Heart right ventricle (tissue), 16 donors: ENCODE results near the gene CSNK2A1. TPM values are rescaled to one million over a fixed set of nuclear protein-coding genes. Genes with fewer than 3 reads are reported as not detected.

ENCODE experiments used
- ATAC-seq, 8 donors: fragments of 200-7000 bp; cut with Tn5 transposase; one replicate each; pipeline ENCODE4 v1.9.1; 2020; ENCODE audit warnings: mild to moderate bottlenecking in 8 of 8, moderate library complexity in 8 of 8, moderate number of reproducible peaks in 1 of 8
- DNase-seq, 2 donors: peaks; one replicate each; pipeline ENCODE4 v3.0.0-alpha.2; 2020
- H3K27ac ChIP-seq, 10 donors: fragments of 200-600 bp; sonication (generic) in 2 of 10; one replicate each; pipeline versions ENCODE4 v1.5.0 to v1.8.0; 2020 to 2022; ENCODE audit warnings: mild to moderate bottlenecking in 3 of 10
- H3K27me3 ChIP-seq, 7 donors: fragments of 200-600 bp; one replicate each; pipeline ENCODE4 v1.8.0; 2021 to 2022; ENCODE audit warnings: mild to moderate bottlenecking in 2 of 7
- H3K36me3 ChIP-seq, 9 donors: fragments of 200-600 bp; sonication (generic) in 1 of 9; one replicate each; pipeline versions ENCODE4 v1.5.0 to v1.8.0; 2020 to 2022; ENCODE audit warnings: mild to moderate bottlenecking in 2 of 9
- H3K4me1 ChIP-seq, 9 donors: fragments of 200-600 bp; sonication (generic) in 1 of 9; one replicate each; pipeline versions ENCODE4 v1.5.0 to v1.8.0; 2020 to 2022; ENCODE audit warnings: mild to moderate bottlenecking in 4 of 9
- H3K4me3 ChIP-seq, 10 donors: fragments of 200-600 bp; sonication (generic) in 2 of 10; one replicate each; pipeline versions ENCODE4 v1.5.0 to v1.8.0; 2020 to 2022; ENCODE audit warnings: mild to moderate bottlenecking in 7 of 10, moderate library complexity in 2 of 10
- H3K9me3 ChIP-seq, 11 donors: fragments of 200-600 bp in 10 of 11; sonication (generic) in 2 of 11; one replicate each; pipeline versions ENCODE4 v1.5.0 to v1.8.0; 2013 to 2022; ENCODE audit warnings: mild to moderate bottlenecking in 2 of 11, control low read depth in 1 of 11, moderate library complexity in 1 of 11
- WGBS, 2 donors: extraction: QIAGEN DNeasy Blood & Tissue Kit; methylation state at CpG; one replicate each; pipeline ENCODE4 v1.1.7; 2013; ENCODE audit warnings: inconsistent platforms in 1 of 2; 5-methylcytosine and 5-hydroxymethylcytosine counted together
- intact Hi-C, 10 donors: fragments of 100-400 bp; cut with DNase I; formaldehyde crosslinking; loops; one replicate each; pipeline versions ENCODE4 v1.11.1 to v1.14.2; 2022
- polyA plus RNA-seq, 2 donors: library from polyadenylated mRNA; stranded (reverse); fragments of 200-250 nt; gene quantifications; one replicate each; pipeline ENCODE4 v1.2.3, GENCODE V29; 2013
- total RNA-seq, 10 donors: library from RNA; stranded (reverse); fragmentation: NEBNext Ultra II Directional in 3 of 10; extraction: Animal tissue kit (Norgen Biotek cat#: 25700) in 3 of 10; gene quantifications; one replicate each; pipeline versions ENCODE4 v1.2.1 to v1.2.4, GENCODE V29; 2021 to 2023
- TF ChIP-seq, protein P1 (sequence below), 9 donors: fragments of 200-600 bp; sonication (generic) in 2 of 9; IDR thresholded peaks; one replicate each; pipeline versions ENCODE4 v1.5.0 to v1.8.0; 2021 to 2022; ENCODE audit warnings: antibody characterized with exemption in 9 of 9, mild to moderate bottlenecking in 5 of 9, moderate library complexity in 1 of 9
- donor health status: Arrhythmogenic right ventricular cardiomyopathy.
- donor health status: ischemic (EF 13 %, LVEDD 7.1; RV severe dilation, severe dysfunction).
- donor health status: healthy with polysubstance abuse.
- donor health status: DM: no; HTN: yes; CAD: no.
- donor health status: DM: no; HTN: no; CAD: no.
- donor health status: ischemic (EF 25% LVEDD 6.9; RV normal size, moderate dysfunction).
- donor health status: ischemic (EF 25% LVEDD 5.7; RV mildly dilated, moderate dysfunction).
- donor health status: healthy.
- donor health status: DM: yes; HTN: yes; CAD: no.
- donor health status: Ischemic cardiomyopathy.
- donor health status: ischemic (EF 35%, LVEDD 5.7; RV mildly dilated, moderate dysfunction).
- donor health status: nonischemic (EF 11% LVEDD 7.7; RV severe dilation, severe dysfunction).
- donor health status: DM: yes; HTN: yes; CAD: no.
- donor health status: PGD.
- donor health status: ischemic (EF 29% LVEDD 5.4; RV normal size, mild dysfunction).
- donor health status: nonischemic (EF 23%, LVEDD 6.1; RV moderate dilation, normal function).

The CSNK2A1 gene
- total and polyA plus RNA-seq, 12 donors: 21.4 to 137 (median 125) TPM

DNA sequence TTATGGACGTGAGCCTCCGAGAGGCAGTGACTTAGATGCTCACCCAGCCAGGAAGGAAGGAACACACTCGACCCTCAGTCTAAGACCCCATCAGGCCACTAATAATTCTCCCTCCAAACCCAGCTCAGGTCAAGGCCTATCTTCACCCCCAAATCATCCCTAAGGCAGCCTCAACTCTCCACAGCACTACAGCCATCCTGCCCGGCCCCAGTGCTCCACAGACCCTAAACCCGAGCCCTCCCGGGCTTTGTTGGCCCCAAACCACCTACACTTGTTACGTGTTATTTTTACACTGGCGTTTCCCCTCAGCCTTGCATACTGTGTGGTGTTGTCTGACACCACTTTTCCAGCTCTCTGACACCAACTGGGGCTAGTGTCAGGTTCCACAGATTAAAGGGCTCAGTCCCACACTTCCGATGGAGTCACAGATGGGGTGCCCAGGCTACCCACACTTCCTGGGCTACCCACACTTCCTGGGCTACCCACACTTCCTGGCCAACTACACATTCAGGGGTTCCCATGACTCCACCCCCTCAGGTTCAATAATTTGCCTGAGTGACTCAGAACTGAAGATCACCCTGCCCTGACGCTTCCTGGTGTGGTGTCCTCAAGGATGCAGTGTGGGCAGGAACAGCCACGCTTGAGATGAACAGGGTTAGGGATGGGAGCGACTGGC is 110.2 kb downstream of the CSNK2A1 start:
- H3K4me1 ChIP-seq: peaks cover 0 to 21% (median 8%) of the 10 kb centered on the region in 9 donors
- H3K4me3 ChIP-seq: no peak overlapping the region
- intact Hi-C loops: no loop called here
- no peaks in the 10 kb centered on the region for H3K9me3 ChIP-seq
- WGBS, 2 donors: 76 to 78% methylated on average over 12 of the region's 12 CpGs
- peak in 2 of 8 donors; percentile 3 to 18 for ATAC-seq
- peaks cover 0 to 92% (median 64%) of the 10 kb centered on the region in 9 donors for H3K36me3 ChIP-seq
- no peaks in the 10 kb centered on the region for H3K27me3 ChIP-seq
- TF ChIP-seq, protein P1, sequence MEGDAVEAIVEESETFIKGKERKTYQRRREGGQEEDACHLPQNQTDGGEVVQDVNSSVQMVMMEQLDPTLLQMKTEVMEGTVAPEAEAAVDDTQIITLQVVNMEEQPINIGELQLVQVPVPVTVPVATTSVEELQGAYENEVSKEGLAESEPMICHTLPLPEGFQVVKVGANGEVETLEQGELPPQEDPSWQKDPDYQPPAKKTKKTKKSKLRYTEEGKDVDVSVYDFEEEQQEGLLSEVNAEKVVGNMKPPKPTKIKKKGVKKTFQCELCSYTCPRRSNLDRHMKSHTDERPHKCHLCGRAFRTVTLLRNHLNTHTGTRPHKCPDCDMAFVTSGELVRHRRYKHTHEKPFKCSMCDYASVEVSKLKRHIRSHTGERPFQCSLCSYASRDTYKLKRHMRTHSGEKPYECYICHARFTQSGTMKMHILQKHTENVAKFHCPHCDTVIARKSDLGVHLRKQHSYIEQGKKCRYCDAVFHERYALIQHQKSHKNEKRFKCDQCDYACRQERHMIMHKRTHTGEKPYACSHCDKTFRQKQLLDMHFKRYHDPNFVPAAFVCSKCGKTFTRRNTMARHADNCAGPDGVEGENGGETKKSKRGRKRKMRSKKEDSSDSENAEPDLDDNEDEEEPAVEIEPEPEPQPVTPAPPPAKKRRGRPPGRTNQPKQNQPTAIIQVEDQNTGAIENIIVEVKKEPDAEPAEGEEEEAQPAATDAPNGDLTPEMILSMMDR (IDR thresholded peaks at IDR 0.05): no peak
- H3K27ac ChIP-seq: peak overlapping the region in 3 of 10 donors; percentile 14 to 46 (median 44)
- DNase-seq: no peak

DNA sequence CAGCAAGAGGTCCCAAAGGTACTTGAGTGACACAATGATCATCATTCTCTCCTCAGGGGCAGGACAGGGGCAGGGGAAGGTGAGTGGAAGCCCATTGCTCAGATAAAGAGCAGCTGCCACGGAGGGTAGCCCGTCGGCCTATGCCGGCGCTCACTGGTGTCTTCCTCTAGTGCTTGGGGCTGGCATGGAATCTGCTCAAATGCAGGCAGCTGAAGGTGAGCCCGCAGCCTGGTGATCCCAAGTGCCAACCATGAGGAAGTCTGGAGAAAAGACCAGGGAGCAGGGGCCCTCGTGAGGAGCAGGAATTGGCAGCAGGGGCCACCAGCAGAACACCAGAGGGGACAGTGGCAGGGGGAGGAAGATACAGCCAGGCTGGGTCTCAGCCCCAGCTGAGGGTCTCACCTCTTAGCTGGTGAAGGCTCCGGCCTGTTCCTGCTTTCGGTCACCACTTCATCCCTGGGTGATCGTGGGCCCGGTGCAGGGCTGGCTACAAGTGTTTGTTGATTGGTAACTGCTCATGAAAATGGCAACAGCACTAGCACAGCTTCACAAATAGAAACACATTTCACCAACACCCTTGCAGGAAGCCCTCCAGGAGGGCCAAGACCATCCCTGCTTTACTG is 110.8 kb downstream of the CSNK2A1 start:
- Histone ChIP-seq H3K9me3 (no peaks in the 10 kb centered on the region), H3K4me1 (peaks cover 0 to 14% (median 1%) of the 10 kb centered on the region in 9 donors), H3K4me3 (no peak overlapping the region), H3K36me3 (peaks cover 0 to 92% (median 64%) of the 10 kb centered on the region in 9 donors), H3K27ac (peak overlapping the region in 4 of 10 donors; percentile 14 to 46 (median 36)), H3K27me3 (no peaks in the 10 kb centered on the region)
- TF ChIP-seq, protein P1 (IDR thresholded peaks at IDR 0.05): no peak
- 84 to 85% methylated on average over 11 of the region's 11 CpGs for WGBS, 2 donors
- ATAC-seq (peak in 4 of 8 donors; percentile 10 to 59 (median 36)), DNase-seq (no peak)
- intact Hi-C loops: no loop called here

DNA sequence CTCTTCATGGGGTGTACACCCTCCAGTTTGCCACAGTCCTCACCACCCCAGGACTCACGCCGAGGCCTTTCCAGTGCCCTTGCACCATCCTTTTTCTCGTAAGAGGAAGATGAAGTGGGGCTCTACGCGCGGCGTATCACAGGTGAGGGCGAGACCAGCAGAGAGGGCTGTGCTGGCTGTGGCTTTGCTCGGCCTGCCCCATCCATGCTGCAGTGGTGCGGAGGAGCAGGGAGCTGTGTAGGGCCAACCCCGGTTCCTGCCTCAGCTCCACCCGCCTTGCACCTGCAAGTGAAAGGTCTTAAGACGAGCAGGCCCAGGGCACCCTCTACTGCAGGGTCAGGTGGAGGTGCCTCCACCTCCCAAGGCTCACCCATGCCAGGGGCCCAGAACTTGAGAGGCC is 111.4 kb downstream of the CSNK2A1 start:
- Histone ChIP-seq H3K9me3 (no peaks in the 10 kb centered on the region), H3K36me3 (peaks cover 0 to 92% (median 64%) of the 10 kb centered on the region in 9 donors), H3K27ac (no peak overlapping the region), H3K4me3 (no peak overlapping the region), H3K27me3 (no peaks in the 10 kb centered on the region), H3K4me1 (peaks cover 0 to 8% (median 0%) of the 10 kb centered on the region in 9 donors)
- intact Hi-C loops: no loop called here
- TF ChIP-seq, protein P1 (IDR thresholded peaks at IDR 0.05): no peak
- peak in 3 of 8 donors; percentile 9 to 16 (median 11) for ATAC-seq
- no peak for DNase-seq
- 92 to 95% methylated on average over 13 of the region's 13 CpGs for whole genome bisulfite sequencing, 2 donors

DNA sequence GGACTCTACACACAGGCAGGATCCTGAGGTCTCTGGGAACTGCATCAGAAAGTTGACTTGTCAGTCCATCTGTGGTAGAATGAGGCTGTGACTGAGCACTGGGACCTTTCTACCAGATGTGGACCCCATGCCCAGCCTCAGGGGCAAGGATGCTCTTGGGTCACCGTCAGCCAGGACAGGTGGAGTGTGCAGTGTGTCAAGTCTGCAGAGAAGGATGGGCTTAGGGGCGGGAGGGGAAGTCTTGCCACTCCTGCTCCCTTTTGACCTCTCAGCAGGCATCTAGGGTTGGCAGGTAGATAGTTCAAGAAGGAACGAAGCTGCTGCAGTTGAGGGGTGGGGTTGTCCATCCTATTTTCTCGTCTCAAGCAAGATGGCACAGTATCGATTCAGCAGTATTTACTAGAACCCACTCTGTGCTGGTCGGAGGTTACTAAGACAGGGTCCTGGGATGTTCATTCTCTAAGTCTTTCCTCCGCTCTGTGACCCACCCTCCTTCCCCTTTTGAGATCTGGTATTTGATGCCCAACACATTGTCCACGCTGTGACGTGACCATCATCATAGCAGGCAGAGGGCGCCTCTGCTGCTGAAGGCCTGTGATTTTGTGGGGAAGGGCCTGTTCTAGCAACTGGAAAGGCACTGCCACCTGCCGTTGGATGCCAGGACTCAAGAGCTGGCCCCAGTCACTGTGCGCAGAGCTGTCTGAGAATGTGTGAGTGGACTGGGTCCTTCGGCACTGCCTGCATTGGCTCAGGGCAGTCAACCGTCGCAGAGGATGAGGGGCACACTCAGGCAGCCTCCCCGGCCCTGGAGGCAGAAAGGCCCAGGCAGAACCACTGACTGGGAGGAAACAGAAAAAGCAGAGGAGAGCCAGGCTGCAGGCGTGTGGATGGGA is 112.3 kb downstream of the CSNK2A1 start:
- Histone ChIP-seq H3K36me3 (peaks cover 0 to 90% (median 58%) of the 10 kb centered on the region in 9 donors), H3K4me3 (no peak overlapping the region), H3K9me3 (no peaks in the 10 kb centered on the region), H3K27ac (peak overlapping the region in 1 of 10 donors; percentile 20), H3K27me3 (no peaks in the 10 kb centered on the region), H3K4me1 (peaks cover 0 to 6% (median 0%) of the 10 kb centered on the region in 9 donors)
- WGBS, 2 donors: 69 to 72% methylated on average over 17 of the region's 17 CpGs
- TF ChIP-seq, protein P1 (IDR thresholded peaks at IDR 0.05): peak in 8 of 9 donors; percentile 25 to 74 (median 56)
- peak; percentile 32 to 77 (median 62) for ATAC-seq
- peak; percentile 38 to 47 for DNase-seq
- intact Hi-C loops: no loop called here
